ENCODE measurements around the gene CEP170B. TPM values are rescaled to one million over a fixed set of nuclear protein-coding genes. Genes with fewer than 3 reads are reported as not detected.

CEP170B gene
- total and polyA plus RNA-seq, 2 of the 13 experiments (the other 11 are each of a cell fraction or from before 2014, with no cell fraction given), result 4.3 to 8.8 TPM

DNA sequence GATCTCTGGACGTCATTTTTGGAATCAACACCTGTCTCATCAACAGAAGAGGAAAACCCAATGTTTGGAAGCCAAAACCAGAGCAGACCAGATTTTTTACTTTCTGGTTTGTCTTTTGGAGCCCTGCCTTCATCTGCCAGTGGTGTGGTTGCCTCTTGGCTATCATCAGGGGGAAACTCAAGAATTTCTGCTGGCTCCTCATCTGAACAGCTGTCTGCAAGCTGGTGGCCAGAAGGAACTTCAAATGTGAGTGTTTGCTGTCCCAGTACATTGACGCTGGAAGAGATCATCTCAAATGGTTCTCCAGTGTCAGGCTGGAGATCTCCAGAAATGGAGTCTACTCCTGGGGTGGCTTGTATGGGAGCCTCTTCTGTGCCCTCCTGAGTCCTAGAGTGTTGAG, 73.4 kb downstream of the CEP170B start (continued):
- TF ChIP-seq, protein P1, sequence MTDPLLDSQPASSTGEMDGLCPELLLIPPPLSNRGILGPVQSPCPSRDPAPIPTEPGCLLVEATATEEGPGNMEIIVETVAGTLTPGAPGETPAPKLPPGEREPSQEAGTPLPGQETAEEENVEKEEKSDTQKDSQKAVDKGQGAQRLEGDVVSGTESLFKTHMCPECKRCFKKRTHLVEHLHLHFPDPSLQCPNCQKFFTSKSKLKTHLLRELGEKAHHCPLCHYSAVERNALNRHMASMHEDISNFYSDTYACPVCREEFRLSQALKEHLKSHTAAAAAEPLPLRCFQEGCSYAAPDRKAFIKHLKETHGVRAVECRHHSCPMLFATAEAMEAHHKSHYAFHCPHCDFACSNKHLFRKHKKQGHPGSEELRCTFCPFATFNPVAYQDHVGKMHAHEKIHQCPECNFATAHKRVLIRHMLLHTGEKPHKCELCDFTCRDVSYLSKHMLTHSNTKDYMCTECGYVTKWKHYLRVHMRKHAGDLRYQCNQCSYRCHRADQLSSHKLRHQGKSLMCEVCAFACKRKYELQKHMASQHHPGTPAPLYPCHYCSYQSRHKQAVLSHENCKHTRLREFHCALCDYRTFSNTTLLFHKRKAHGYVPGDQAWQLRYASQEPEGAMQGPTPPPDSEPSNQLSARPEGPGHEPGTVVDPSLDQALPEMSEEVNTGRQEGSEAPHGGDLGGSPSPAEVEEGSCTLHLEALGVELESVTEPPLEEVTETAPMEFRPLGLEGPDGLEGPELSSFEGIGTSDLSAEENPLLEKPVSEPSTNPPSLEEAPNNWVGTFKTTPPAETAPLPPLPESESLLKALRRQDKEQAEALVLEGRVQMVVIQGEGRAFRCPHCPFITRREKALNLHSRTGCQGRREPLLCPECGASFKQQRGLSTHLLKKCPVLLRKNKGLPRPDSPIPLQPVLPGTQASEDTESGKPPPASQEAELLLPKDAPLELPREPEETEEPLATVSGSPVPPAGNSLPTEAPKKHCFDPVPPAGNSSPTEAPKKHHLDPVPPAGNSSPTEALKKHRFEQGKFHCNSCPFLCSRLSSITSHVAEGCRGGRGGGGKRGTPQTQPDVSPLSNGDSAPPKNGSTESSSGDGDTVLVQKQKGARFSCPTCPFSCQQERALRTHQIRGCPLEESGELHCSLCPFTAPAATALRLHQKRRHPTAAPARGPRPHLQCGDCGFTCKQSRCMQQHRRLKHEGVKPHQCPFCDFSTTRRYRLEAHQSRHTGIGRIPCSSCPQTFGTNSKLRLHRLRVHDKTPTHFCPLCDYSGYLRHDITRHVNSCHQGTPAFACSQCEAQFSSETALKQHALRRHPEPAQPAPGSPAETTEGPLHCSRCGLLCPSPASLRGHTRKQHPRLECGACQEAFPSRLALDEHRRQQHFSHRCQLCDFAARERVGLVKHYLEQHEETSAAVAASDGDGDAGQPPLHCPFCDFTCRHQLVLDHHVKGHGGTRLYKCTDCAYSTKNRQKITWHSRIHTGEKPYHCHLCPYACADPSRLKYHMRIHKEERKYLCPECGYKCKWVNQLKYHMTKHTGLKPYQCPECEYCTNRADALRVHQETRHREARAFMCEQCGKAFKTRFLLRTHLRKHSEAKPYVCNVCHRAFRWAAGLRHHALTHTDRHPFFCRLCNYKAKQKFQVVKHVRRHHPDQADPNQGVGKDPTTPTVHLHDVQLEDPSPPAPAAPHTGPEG (CRISPR knock-in tag; IDR thresholded peaks at IDR 0.05), result no peak
- TF ChIP-seq, protein P2, sequence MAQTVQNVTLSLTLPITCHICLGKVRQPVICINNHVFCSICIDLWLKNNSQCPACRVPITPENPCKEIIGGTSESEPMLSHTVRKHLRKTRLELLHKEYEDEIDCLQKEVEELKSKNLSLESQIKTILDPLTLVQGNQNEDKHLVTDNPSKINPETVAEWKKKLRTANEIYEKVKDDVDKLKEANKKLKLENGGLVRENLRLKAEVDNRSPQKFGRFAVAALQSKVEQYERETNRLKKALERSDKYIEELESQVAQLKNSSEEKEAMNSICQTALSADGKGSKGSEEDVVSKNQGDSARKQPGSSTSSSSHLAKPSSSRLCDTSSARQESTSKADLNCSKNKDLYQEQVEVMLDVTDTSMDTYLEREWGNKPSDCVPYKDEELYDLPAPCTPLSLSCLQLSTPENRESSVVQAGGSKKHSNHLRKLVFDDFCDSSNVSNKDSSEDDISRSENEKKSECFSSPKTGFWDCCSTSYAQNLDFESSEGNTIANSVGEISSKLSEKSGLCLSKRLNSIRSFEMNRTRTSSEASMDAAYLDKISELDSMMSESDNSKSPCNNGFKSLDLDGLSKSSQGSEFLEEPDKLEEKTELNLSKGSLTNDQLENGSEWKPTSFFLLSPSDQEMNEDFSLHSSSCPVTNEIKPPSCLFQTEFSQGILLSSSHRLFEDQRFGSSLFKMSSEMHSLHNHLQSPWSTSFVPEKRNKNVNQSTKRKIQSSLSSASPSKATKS (CRISPR knock-in tag; IDR thresholded peaks at IDR 0.05), result no peak
- no peak for TF ChIP-seq RARG (CRISPR knock-in tag; IDR thresholded peaks at IDR 0.05; ENCODE audit: low read depth)
- no peak for TF ChIP-seq TMF1 (CRISPR knock-in tag; IDR thresholded peaks at IDR 0.05; ENCODE audit: low read depth)
- TF ChIP-seq CAMTA2 (CRISPR knock-in tag; IDR thresholded peaks at IDR 0.05; ENCODE audit: borderline replicate concordance), result no peak
- no peak for TF ChIP-seq MEIS2 (CRISPR knock-in tag; IDR thresholded peaks at IDR 0.05)
- TF ChIP-seq AGO1 (IDR thresholded peaks at IDR 0.05; ENCODE audit: low read depth, low read length, poor library complexity, severe bottlenecking), result no peak
- no peak for TF ChIP-seq HMG20B (CRISPR knock-in tag; conservative IDR thresholded peaks at IDR 0.05)
- no peak for TF ChIP-seq NFKBIZ (CRISPR knock-in tag; IDR thresholded peaks at IDR 0.05)
- TF ChIP-seq ZSCAN21 (CRISPR knock-in tag; IDR thresholded peaks at IDR 0.05; ENCODE audit: borderline replicate concordance), result no peak
- no peak for TF ChIP-seq STAG1 (CRISPR knock-in tag; IDR thresholded peaks at IDR 0.05)
- no peak for TF ChIP-seq JARID2 (CRISPR knock-in tag; IDR thresholded peaks at IDR 0.05; ENCODE audit: insufficient replicate concordance)
